Hematopoietic multipotent progenitor cell treated with erythropoietin and hydrocortisone succinate and interleukin-3 and kit ligand, for 15 days (in vitro differentiated cells): ENCODE measurements around the gene EXOC3.

Source experiments
- DNase-seq: peaks from one replicate; pipeline ENCODE4 v3.0.0-alpha.2; 2015; ENCODE audit warnings: low spot score

Gene EXOC3

GRCh38 chr5:426392-426976 is 16.5 kb upstream of the EXOC3 start:
- DNase-seq, result no peak

DNA sequence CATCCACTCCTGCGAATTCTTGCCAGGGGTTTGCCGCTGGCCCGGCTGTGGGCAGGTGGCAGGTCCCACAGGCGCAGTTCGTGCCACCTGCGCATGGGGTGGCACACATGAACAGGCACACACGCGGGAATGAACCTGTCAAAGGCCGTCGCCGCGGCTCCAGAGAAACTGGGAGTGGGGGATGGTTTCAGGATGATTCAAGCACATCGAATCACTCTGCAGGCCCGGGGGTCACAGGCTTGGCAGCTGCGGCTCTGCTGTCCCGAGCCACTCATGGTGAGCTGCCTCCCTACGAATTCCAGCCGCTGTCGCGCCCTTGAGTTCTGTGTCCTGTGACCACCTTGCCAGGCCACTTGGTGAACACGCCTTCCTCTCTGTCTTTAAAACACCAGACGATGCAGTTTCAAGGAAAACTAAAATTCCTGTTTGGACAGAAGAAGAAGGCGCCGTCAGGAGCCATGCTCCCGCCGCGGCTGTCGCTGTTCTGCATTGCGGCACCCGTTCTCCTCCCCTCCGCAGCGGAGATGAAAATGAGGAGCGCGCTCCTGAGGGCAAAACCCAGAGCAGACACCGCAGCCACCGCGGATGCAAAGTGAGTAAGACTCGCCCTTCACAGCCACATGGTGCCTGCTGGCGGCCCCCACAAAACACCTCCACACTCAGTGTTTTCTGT is 15.4 kb upstream of the EXOC3 start:
- DNase-seq, result no peak

GRCh38 chr5:428219-428618 is 14.8 kb upstream of the EXOC3 start:
- DNase-seq, result no peak

GRCh38 chr5:428754-429452 is 14.1 kb upstream of the EXOC3 start:
- DNase-seq, result no peak

DNA sequence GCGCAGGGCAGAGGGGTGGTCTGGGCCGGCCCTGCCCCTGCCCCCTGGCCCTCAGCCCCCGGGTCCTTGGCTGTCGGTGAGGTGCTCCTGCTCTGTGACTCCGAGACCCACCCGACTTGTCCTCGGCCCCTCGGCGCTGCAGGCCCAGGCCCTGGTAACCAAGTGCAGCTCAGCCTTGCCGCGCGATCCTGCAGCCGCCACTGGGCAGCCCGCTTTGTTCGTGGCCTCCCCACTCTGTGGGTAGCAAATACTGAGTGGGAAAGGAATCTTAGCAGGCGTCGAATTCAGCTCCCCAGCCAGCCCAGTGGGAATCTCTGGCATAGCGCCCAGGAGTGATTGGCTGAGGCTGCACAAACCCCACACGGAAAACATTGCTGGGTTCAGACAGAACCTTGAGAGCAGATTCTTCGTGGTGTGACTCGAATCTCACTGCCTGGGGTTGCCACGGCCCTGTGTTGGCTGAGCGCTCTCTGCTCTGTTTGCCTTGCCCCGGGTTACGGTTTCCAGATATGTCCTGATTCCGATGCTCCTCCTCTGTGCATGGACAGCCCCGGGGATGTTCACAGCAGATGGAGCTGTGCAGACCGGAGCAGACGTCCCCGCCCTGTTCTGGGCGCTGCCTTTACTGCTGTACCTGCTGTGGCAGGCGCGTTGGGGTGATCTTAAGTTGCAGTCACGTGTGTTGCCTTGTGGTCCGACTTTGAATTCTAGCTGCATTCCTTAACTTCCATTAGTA is 13.4 kb upstream of the EXOC3 start:
- no peak for DNase-seq

- DNase-seq, result no peak
These were observed 12.6 kb upstream of the EXOC3 start for GRCh38 chr5:430214-430925.

DNA sequence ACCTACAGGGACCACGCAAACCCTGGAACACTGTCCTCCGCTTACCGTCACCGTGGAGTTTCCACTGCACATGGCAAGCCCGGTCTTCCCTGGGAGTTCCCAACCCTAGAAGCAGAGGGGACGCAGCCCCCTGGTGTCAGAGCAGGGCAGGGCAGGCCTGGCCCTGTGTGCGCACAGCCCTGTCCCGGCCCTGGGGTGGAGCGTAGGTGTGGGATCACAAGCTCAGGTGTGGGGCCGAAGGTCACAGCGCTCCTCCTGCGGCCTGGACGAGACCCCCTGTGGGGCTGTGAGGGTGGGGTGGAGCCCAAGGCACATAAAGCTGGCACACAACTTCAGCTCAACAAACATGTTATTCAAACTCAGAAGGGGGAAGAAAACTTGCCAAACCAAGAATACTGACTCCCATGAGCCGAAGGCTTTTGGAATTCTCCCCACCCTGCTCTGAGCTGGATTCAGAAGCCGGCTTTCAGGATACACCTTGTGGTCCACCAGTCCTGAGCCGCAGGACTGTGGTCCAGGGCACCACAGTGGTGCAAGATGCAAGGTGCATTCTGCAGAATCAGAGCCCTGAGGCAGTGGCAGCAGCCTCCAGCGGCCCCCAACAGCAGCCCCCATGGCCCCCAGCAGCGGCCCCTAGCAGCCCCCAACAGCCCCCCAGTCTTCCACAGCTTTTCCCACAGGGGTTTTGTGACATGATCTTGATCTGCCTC is 11.8 kb upstream of the EXOC3 start:
- DNase-seq, result no peak

DNA sequence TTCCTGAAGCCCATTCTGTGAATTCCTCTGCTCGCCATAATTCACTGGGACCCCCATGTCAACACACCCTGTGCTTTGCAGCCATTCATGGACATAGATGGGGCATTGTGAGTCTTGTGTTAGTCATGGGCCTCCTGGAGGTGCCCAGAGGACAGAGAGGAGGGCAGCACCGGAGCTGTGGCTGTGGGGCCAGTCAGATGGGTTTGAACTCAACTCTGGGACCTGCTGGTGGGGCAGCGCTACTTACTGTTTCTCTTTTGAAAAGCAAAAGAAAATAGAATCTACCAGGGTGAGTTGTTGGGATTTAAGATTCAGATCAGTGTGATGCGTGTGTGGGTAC is 11.3 kb upstream of the EXOC3 start:
- DNase-seq, result no peak

GRCh38 chr5:432201-432927 is 10.6 kb upstream of the EXOC3 start:
- no peak for DNase-seq

DNA sequence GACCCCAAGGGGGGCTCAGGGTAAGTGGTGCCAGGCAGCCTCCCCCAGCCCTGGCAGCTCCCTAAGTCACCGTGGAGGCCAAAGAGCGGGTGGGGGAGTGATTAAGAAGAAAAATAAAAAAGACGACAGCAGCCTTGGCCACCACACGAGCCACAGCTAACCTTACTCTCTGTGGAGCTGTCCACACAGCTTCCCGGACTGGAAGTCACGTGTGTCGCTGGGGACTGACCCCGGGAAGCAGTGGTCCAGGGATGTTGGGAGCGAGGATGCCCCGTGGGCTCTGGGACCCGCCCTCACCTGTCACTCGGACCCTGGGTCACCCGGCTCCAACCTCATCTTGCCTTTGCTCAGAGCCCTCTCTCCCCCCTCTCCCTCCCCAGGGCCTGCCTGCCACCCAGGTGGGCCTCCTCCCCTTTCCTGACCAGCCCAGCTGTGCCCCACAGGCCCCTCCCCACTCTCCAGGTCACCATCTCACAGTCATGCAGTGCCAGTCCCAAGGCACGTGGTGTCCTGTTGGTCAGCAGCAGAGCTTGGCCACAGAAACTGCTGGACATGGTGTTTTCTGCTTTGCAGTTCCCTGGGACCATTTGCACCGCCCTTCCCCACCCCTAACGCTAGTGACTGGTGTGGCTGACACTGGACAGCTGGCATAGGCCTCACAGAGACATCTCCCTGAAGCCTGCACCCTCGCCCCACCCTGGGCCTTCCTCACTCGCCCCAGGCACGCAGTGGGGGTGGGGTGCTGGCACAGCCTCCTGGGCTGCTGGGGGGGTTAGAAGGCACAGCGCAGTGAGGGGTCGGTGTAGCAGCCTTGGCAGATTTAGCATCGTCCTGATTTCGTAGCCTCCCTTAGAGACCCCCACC is 9.8 kb upstream of the EXOC3 start:
- DNase-seq, result no peak

DNA sequence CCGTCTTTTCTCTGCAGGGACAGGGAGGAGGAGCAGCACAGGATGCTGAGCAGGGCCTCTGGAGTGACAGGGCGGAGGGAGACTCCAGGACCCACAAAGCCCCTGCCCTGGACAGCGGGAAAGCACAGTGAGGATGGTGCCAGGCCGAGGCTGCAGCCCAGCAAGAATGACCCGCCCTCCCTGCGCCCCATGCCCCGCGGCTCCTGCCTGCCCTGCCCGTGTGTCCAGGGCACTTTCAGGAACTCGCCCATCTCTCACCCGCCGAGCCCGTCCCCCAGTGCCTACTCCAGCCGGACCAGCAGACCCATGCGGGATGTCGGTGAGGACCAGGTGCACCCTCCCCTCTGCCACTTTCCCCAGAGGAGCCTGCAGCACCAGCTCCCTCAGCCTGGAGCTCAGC is 9.1 kb upstream of the EXOC3 start:
- DNase-seq, result no peak

DNA sequence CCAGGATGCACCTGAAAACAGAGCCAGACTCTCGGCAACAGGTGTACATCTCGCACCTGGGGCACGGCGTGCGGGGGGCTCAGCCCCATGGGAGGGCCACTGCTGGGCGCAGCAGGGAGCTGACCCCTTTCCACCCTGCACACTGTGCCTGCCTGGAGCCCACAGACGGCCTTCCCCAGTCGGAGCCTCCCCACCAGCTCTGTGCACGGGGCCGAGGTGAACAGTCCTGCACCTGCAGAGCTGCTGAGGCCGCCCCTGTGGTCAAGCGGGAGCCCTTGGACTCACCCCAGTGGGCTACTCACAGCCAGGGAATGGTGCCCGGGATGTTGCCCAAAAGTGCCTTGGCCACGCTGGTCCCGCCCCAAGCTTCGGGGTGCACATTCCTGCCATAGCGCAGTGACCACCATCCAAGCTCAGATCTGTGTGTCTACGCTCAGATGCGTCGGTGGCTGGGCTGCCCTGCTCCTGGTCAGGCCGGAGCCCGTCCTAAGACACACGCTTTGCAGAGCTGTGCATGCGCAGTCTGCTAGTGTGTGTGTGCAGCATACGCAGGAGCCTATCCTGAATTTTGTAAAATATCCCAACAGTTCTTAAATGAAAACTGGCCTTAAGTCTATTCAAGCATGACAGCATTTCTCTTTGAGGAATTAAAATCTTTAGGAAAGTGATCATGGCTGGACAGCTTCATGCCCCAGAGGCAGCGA is 8.4 kb upstream of the EXOC3 start:
- no peak for DNase-seq

DNA sequence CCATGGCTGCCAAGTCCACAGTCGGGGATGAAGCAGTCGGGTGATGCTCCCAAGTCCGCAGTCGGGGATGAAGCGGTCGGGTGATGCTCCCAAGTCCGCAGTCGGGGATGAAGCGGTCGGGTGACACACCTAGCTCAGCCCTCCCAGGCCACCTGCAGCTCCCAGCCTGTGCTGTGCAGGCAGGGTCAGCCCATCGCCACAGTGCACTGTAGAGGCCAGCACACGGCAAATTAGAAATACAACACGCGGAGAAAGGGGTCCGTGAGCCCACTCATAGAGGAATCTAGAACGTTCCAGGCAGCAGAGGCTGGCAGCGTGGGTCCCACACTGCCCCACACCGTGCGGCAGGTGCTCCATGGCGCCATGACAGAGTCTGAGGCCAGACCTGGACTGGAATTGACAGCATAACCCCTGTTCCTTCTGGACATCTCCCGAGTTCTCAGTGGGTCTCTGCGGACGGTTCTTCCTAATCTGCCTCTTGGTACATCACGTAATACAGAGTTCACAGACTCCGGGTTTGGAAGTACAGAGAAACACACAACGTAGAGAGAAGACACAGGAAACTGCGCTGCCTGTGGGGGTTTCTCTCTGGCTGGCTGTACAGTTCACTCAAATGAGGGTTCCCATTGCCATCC is 7.7 kb upstream of the EXOC3 start:
- DNase-seq, result no peak

DNA sequence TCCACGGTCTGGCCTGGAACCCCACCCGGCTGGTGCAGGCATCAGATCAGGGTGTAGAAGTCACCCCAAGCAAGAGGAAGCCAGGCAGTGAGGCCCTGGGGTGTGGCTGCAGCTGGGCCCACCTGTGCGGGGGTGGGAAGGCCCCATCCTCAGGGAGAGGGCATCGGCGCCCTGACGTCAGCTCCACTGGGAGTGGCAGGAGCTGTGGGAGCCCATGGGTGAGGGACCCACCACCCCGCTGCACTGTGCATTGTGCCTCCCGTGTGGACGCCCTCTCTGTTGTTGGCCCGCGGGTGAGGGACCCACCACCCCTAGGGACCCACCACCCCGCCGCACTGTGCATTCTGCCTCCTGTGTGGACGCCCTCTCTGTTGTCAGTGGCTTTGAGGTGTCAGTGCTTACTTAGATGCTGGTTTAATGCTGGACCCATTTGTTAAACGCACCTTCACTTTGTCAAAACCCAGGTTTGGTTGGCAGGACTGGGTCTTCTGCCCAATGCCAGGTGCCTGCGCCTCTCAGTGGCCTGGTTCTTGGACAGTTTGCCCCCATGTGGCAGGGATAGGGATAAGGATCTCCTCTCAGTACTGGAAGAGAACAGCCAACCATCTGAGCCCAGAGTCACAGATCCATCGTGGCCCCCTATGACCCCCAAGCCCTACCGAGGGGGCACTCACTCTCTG is 6.9 kb upstream of the EXOC3 start:
- DNase-seq, result no peak

DNA sequence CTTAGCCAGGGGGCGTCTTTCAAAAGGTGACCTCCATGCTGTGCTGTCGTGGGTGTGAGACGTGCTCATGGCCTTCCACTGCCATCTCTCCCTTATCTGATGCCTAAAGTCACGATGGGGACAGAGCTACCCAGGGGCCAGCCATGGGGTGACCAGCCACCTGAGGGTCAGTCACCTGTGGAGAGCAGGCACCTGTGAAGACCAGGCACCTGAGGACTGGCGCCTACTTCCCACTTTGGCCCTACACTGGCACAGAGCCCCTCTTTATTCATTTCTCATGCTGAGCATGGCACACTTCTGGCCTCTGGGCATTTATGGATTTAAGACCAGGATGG is 6.4 kb upstream of the EXOC3 start:
- DNase-seq, result no peak

DNA sequence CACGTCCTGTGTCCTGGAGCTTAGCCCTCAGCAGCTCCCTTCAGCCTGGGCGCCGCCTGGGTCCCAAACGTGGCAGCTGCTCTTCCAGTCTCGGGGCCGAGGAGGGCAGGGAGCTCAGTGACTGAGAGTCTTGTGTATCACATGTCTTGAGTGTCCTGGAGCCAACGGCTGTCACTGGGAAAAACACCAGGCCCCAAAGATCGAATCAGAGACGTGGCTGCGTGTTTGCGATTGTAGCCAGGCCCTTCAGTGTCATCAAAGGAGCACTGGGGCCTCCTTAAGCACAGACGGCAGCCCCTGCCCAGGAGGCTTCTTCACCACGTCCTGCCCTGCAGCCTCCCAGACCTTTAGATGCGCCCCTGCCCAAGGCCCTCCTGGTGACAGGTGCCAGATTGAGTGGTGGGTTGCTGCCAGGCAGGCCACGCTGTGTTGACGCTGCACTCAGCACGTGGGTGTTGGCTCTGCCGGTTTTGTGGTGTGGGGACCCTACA is 5.7 kb upstream of the EXOC3 start:
- no peak for DNase-seq

GRCh38 chr5:438481-438981 is 4.4 kb upstream of the EXOC3 start:
- no peak for DNase-seq

DNA sequence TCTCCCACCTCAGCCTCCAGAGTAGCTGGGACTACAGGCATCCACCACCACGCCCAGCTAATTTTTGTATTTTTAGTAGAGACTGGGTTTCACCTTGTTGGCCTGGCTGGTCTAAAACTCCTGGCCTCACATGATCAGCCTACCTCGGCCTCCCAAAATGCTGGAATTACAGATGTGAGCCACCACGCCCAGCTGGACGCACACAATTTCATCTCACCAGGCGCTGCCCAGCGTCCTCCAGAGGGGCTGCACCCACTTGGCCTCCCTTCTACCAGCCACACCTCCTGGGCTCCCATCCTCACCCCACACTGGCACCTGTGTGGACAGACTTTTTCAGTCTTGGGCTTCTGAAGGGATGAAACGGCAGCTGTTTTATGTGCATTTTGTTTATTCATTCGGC is 3.8 kb upstream of the EXOC3 start:
- DNase-seq, result no peak
